Vagina (tissue), 2 donors: ENCODE results near the gene TBC1D32. TPM values are rescaled to one million over a fixed set of nuclear protein-coding genes. Genes with fewer than 3 reads are reported as not detected.
"Not testable (repeated sequence)": the region's sequence is repeated elsewhere in the genome, so short reads cannot be mapped to it uniquely, and the experiment has no call there.

Experiments
- DNase-seq, 2 donors: peaks; one replicate each; pipeline ENCODE4 v3.0.0-alpha.2; 2017; ENCODE audit errors: extremely low spot score in 2 of 2
- H3K27ac ChIP-seq: fragments of 200-600 bp; sonication (generic); one replicate; pipeline ENCODE4 v1.5.1; 2019
- H3K27me3 ChIP-seq: fragments of 200-600 bp; sonication (generic); one replicate; pipeline ENCODE4 v1.5.1; 2019
- H3K36me3 ChIP-seq, 2 donors: fragments of 200-600 bp; sonication (generic); one replicate each; pipeline ENCODE4 v1.5.1; 2017 to 2019
- H3K4me1 ChIP-seq: fragments of 200-600 bp; sonication (generic); one replicate; pipeline ENCODE4 v1.5.1; 2019
- H3K4me3 ChIP-seq, 2 donors: fragments of 200-600 bp; sonication (generic); 1 replicate in 1 of 2; 2 replicates in 1 of 2; pipeline ENCODE4 v1.5.1; 2016 to 2019
- H3K9me3 ChIP-seq: fragments of 200-600 bp; sonication (generic); one replicate; pipeline ENCODE4 v1.5.1; 2019
- POLR2A ChIP-seq, 2 donors: fragments of 450-650 bp; IDR thresholded peaks; one replicate each; pipeline ENCODE4 v1.6.1; 2017; ENCODE audit warnings: antibody characterized with exemption in 2 of 2, mild to moderate bottlenecking in 2 of 2, moderate library complexity in 2 of 2
- POLR2AphosphoS5 ChIP-seq, 2 donors: sonication (generic); formaldehyde crosslinking; IDR thresholded peaks; one replicate each; pipeline ENCODE4 v1.9.0; 2017; ENCODE audit warnings: antibody characterized with exemption in 2 of 2, mild to moderate bottlenecking in 2 of 2, low read depth in 1 of 2; ENCODE audit not compliant: insufficient read depth in 1 of 2
- intact Hi-C: fragments of 100-400 bp; cut with DNase I; formaldehyde crosslinking; loops from one replicate; pipeline ENCODE4 v1.15.1; 2023
- total RNA-seq: library from RNA; depleted of rRNA; stranded (reverse); fragments of >200 nt; gene quantifications from one replicate; pipeline ENCODE4 v1.2.3, GENCODE V29; 2016
- TF ChIP-seq, protein P1 (sequence below), 3 experiments: fragments of 450-650 bp in 2 of 3; fragments of 200-600 bp in 1 of 3; sonication (generic) in 1 of 3; IDR thresholded peaks; one replicate each; pipeline ENCODE4 v1.5.1; 2017 to 2019; ENCODE audit warnings: antibody characterized with exemption in 3 of 3, mild to moderate bottlenecking in 2 of 3, moderate library complexity in 2 of 3

TBC1D32 gene, protein sequence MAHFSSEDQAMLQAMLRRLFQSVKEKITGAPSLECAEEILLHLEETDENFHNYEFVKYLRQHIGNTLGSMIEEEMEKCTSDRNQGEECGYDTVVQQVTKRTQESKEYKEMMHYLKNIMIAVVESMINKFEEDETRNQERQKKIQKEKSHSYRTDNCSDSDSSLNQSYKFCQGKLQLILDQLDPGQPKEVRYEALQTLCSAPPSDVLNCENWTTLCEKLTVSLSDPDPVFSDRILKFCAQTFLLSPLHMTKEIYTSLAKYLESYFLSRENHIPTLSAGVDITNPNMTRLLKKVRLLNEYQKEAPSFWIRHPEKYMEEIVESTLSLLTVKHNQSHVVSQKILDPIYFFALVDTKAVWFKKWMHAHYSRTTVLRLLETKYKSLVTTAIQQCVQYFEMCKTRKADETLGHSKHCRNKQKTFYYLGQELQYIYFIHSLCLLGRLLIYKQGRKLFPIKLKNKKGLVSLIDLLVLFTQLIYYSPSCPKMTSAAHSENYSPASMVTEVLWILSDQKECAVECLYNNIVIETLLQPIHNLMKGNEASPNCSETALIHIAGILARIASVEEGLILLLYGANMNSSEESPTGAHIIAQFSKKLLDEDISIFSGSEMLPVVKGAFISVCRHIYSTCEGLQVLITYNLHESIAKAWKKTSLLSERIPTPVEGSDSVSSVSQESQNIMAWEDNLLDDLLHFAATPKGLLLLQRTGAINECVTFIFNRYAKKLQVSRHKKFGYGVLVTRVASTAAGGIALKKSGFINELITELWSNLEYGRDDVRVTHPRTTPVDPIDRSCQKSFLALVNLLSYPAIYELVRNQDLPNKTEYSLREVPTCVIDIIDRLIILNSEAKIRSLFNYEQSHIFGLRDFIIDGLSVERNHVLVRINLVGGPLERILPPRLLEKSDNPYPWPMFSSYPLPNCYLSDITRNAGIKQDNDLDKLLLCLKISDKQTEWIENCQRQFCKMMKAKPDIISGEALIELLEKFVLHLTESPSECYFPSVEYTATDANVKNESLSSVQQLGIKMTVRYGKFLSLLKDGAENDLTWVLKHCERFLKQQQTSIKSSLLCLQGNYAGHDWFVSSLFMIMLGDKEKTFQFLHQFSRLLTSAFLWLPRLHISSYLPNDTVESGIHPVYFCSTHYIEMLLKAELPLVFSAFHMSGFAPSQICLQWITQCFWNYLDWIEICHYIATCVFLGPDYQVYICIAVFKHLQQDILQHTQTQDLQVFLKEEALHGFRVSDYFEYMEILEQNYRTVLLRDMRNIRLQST
- total RNA-seq = 9.8 TPM

DNA sequence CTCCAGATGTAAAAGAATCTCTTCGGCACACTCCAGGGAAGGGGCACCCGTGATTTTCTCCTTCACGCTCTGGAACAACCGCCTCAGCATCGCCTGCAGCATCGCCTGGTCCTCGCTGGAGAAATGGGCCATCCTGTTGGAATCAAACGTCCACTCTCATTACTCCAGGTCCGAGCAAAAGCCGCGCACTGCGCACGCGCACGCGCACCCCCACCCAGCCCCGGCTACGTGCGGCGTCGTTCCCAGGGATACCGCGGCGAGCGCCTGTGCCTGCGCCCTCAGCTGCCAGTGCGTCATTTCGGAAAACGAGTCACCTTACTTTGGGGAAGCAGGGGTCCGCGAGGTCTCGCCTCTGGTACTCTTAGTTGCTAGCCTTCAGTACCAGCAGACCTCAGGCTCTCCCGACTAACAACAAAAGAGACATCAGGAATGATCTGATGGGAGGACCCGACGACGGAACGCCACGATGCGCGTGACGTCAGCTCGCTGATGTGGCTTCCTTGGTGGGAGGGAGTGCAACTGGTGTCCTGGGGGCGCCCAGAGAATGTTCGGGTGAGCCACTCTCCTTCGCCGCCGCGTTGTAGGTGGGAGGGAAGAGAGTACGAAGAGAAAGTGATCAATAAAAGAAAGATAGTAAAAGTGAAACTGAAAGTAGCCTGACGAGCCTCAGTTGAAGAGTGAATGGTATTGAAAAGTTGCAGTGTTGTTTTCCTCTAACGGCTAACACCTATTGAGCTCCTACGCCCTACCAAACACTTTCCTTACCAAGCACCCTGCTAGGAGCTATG lies at the start of gene TBC1D32:
TBC1D32 (minus strand) TSS at position 182 of the 788 bp plus-strand sequence; CDS start at position 132, 50 bp downstream.
- Histone ChIP-seq H3K4me3 (peak within 1 kb of the TSS; percentile 57 to 81), H3K27me3 (no peaks in the 10 kb centered on the region), H3K9me3 (no peaks in the 10 kb centered on the region), H3K4me1 (peaks cover 11% of the 10 kb centered on the region), H3K27ac (peak within 1 kb of the TSS; percentile 96), H3K36me3 (no peaks in the 10 kb centered on the region)
- TF ChIP-seq POLR2A (IDR thresholded peaks at IDR 0.05) = peak in 1 of 2 donors; percentile 5
- TF ChIP-seq, protein P1, sequence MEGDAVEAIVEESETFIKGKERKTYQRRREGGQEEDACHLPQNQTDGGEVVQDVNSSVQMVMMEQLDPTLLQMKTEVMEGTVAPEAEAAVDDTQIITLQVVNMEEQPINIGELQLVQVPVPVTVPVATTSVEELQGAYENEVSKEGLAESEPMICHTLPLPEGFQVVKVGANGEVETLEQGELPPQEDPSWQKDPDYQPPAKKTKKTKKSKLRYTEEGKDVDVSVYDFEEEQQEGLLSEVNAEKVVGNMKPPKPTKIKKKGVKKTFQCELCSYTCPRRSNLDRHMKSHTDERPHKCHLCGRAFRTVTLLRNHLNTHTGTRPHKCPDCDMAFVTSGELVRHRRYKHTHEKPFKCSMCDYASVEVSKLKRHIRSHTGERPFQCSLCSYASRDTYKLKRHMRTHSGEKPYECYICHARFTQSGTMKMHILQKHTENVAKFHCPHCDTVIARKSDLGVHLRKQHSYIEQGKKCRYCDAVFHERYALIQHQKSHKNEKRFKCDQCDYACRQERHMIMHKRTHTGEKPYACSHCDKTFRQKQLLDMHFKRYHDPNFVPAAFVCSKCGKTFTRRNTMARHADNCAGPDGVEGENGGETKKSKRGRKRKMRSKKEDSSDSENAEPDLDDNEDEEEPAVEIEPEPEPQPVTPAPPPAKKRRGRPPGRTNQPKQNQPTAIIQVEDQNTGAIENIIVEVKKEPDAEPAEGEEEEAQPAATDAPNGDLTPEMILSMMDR (IDR thresholded peaks at IDR 0.05) = no peak
- TF ChIP-seq POLR2AphosphoS5 (IDR thresholded peaks at IDR 0.05; ENCODE audit: insufficient read depth in 1 of 2, low read depth in 1 of 2) = peak; percentile 74 to 94
- DNase-seq = peak in 1 of 2 donors; percentile 93
- intact Hi-C loops = no loop called here

DNA sequence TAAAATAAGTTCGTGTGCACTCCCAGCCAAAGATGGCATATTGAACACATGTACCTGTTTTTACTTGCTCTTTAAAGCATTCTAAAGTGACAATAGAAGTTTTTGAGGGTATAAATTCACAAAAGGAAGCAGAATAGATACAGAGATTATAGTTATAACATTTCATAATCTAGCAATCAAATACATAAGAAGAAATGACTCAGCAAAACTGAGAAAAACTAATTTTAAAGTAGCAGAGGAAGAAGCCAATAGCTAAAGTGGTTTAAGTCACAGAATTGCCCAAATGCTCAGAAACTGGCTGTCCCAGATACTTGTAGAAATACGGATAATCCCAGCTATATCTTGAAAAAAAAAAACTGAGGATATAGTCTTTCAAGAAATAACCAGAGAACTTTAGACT lies 49.2 kb upstream of the TBC1D32 start:
- Histone ChIP-seq H3K4me3 (no peak overlapping the region), H3K4me1 (no peaks in the 10 kb centered on the region), H3K9me3 (no peaks in the 10 kb centered on the region), H3K27ac (no peak overlapping the region), H3K27me3 (no peaks in the 10 kb centered on the region), H3K36me3 (no peaks in the 10 kb centered on the region)
- TF ChIP-seq POLR2A (IDR thresholded peaks at IDR 0.05) (no peak), POLR2AphosphoS5 (IDR thresholded peaks at IDR 0.05; ENCODE audit: insufficient read depth in 1 of 2, low read depth in 1 of 2) (no peak)
- TF ChIP-seq, protein P1 (IDR thresholded peaks at IDR 0.05) = no peak
- DNase-seq = no peak
- intact Hi-C loops = no loop called here

DNA sequence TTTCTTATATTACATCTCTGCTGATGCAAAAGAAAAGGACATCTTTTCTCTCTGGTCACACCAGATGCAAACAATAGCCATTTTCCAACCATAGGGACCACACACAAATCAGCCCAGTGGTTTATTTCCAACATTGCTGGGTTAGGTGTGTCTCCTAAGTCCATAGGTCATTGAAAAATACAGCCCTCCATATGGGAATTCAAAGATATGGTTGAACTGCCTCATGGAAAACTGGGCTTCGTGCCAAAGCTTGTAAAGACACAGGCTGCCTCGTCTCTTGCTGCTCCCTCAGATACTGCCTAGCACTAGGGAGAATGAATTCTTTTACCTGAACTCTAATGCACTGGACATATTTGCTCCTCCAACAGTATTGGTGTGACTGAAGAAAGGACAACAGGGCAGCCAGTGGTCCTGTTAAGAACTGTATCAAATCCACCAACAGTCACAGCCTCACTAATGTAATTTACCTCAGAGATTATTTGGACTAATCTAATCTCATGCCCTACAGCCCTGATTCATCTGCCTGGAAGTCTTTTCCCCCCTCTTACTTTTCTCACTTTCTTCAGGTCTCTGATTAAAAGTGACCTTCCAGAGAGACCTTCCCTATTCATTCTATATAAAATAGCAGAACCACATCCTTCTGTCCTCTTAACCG lies 48.3 kb upstream of the TBC1D32 start:
- Histone ChIP-seq H3K9me3 (no peaks in the 10 kb centered on the region), H3K36me3 (no peaks in the 10 kb centered on the region), H3K27me3 (no peaks in the 10 kb centered on the region), H3K27ac (no peak overlapping the region), H3K4me3 (no peak overlapping the region), H3K4me1 (no peaks in the 10 kb centered on the region)
- peak in 1 of 2 donors; percentile 44 for DNase-seq
- TF ChIP-seq POLR2A (IDR thresholded peaks at IDR 0.05) (no peak), POLR2AphosphoS5 (IDR thresholded peaks at IDR 0.05; ENCODE audit: insufficient read depth in 1 of 2, low read depth in 1 of 2) (no peak)
- TF ChIP-seq, protein P1 (IDR thresholded peaks at IDR 0.05) = no peak
- intact Hi-C loops = no loop called here

DNA sequence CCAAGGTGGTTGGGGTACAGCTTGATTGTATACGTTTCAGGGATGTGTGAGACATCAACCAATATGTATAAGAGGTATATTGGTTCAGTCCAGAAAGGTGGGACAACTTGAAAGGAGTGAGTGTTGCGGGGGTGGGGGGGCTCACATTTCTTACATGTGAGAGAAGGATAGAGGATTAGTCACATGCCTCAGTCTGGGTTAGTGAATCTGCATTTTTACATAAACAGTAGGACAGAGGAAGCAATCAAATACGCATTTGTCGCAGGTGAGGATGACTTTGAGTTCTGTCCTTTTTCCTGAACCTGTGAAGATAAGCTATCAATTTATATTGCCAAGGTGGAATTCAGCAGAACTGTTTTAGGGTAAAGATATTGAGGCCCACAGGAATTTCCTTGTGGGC lies 42.1 kb upstream of the TBC1D32 start:
- Histone ChIP-seq H3K9me3 (no peaks in the 10 kb centered on the region), H3K4me3 (no peak overlapping the region), H3K4me1 (no peaks in the 10 kb centered on the region), H3K27ac (no peak overlapping the region), H3K27me3 (no peaks in the 10 kb centered on the region), H3K36me3 (no peaks in the 10 kb centered on the region)
- intact Hi-C loops = no loop called here
- DNase-seq = no peak
- TF ChIP-seq, protein P1 (IDR thresholded peaks at IDR 0.05) = no peak
- no peak for TF ChIP-seq POLR2AphosphoS5 (IDR thresholded peaks at IDR 0.05; ENCODE audit: insufficient read depth in 1 of 2, low read depth in 1 of 2)
- TF ChIP-seq POLR2A (IDR thresholded peaks at IDR 0.05) = no peak

DNA sequence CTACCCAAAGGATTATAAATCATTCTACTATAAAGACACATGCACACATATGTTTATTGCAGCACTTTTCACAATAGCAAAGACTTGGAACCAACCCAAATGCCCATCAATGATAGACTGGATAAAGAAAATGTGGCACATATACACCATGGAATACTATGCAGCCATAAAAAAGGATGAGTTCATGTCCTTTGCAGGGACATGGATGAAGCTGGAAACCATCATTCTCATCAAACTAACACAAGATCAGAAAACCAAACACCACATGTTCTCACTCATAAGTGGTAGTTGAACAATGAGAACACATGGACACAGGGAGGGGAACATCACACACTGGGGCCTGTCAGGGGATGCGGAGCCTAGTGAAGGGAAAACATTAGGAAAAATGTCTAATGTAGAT lies 39.9 kb upstream of the TBC1D32 start:
- H3K9me3 ChIP-seq, H3K36me3 ChIP-seq, DNase-seq, H3K4me1 ChIP-seq, H3K27ac ChIP-seq, intact Hi-C loops, H3K4me3 ChIP-seq, H3K27me3 ChIP-seq: not testable (repeated sequence)
